Suprapubic skin (tissue), 3 donors: ENCODE results near the gene PTS.

Experiments used
- POLR2A ChIP-seq, 2 donors: fragments of 450-650 bp; IDR thresholded peaks; one replicate each; pipeline ENCODE4 v1.6.1; 2017; ENCODE audit warnings: antibody characterized with exemption in 2 of 2, mild to moderate bottlenecking in 2 of 2, moderate library complexity in 2 of 2
- TF ChIP-seq, protein P1 (sequence below), 2 donors: fragments of 200-600 bp in 1 of 2; fragments of 450-650 bp in 1 of 2; sonication (generic) in 1 of 2; IDR thresholded peaks; one replicate each; pipeline ENCODE4 v1.5.1; 2016 to 2019; ENCODE audit warnings: antibody characterized with exemption in 2 of 2, mild to moderate bottlenecking in 1 of 2, moderate library complexity in 1 of 2

- TF ChIP-seq POLR2A (IDR thresholded peaks at IDR 0.05): no peak
- TF ChIP-seq, protein P1, sequence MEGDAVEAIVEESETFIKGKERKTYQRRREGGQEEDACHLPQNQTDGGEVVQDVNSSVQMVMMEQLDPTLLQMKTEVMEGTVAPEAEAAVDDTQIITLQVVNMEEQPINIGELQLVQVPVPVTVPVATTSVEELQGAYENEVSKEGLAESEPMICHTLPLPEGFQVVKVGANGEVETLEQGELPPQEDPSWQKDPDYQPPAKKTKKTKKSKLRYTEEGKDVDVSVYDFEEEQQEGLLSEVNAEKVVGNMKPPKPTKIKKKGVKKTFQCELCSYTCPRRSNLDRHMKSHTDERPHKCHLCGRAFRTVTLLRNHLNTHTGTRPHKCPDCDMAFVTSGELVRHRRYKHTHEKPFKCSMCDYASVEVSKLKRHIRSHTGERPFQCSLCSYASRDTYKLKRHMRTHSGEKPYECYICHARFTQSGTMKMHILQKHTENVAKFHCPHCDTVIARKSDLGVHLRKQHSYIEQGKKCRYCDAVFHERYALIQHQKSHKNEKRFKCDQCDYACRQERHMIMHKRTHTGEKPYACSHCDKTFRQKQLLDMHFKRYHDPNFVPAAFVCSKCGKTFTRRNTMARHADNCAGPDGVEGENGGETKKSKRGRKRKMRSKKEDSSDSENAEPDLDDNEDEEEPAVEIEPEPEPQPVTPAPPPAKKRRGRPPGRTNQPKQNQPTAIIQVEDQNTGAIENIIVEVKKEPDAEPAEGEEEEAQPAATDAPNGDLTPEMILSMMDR (IDR thresholded peaks at IDR 0.05): no peak
Observed at GRCh38 chr11:112226831-112227401, 688 bp downstream of the PTS start.
